GM12878 (cell line): Measurements from ENCODE around the gene KIF26A. TPM values are rescaled to one million over a fixed set of nuclear protein-coding genes. Genes with fewer than 3 reads are reported as not detected.

Source experiments
- BCLAF1 ChIP-seq: fragments of 450-650 bp; IDR thresholded peaks from 2 replicates; pipeline ENCODE4 v1.6.1; 2017; ENCODE audit warnings: antibody characterized with exemption, mild to moderate bottlenecking, moderate library complexity
- EZH2 ChIP-seq: IDR thresholded peaks from 2 replicates; pipeline ENCODE4 v1.6.1; 2012; ENCODE audit warnings: low read depth, mild to moderate bottlenecking, control low read depth, inconsistent platforms, low read length, borderline replicate concordance; ENCODE audit not compliant: control insufficient read depth
- HDGF ChIP-seq: fragments of 450-650 bp; IDR thresholded peaks from 2 replicates; pipeline ENCODE4 v1.6.1; 2016; ENCODE audit warnings: antibody characterized with exemption
- MEF2B ChIP-seq: fragments of 450-650 bp; IDR thresholded peaks from 2 replicates; pipeline ENCODE4 v1.6.1; 2018; ENCODE audit warnings: mild to moderate bottlenecking, moderate library complexity; ENCODE audit not compliant: partially characterized antibody, poor library complexity, severe bottlenecking
- MXI1 ChIP-seq: fragments of 150-350 bp; IDR thresholded peaks from 2 replicates; pipeline ENCODE4 v1.6.1; 2011; ENCODE audit warnings: low read depth, mild to moderate bottlenecking, inconsistent platforms, low read length, improper control_type of control experiment
- NFYB ChIP-seq: IDR thresholded peaks from 2 replicates; pipeline ENCODE4 v1.6.1; 2011; ENCODE audit warnings: low read depth, mild to moderate bottlenecking, low read length, improper control_type of control experiment, moderate library complexity; ENCODE audit not compliant: insufficient read depth
- STAT1 ChIP-seq: fragments of 450-650 bp; conservative IDR thresholded peaks from 2 replicates; pipeline ENCODE4 v1.6.1; 2014; ENCODE audit warnings: antibody characterized with exemption, mild to moderate bottlenecking
- ZSCAN29 ChIP-seq: fragments of 450-650 bp; IDR thresholded peaks from 2 replicates; pipeline ENCODE4 v1.6.1; 2017; ENCODE audit warnings: mild to moderate bottlenecking, moderate library complexity
- ZZZ3 ChIP-seq: IDR thresholded peaks from 2 replicates; pipeline ENCODE4 v1.6.1; 2011; ENCODE audit warnings: low read depth; ENCODE audit not compliant: control insufficient read depth, insufficient read length
- polyA plus RNA-seq, 11 experiments: library from polyadenylated mRNA; depleted of rRNA in 4 of 11; unstranded in 6 of 11; stranded (reverse) in 5 of 11; fragments of >200 nt; fragmentation: Nextera tagmentation in 4 of 11; fragmentation: Illumina TruSeq in 1 of 11; extraction: Ambion mirVana in 4 of 11; extraction: Trizol in 1 of 11; gene quantifications; 1 replicate in 1 of 11; 2 replicates in 10 of 11; pipeline versions ENCODE4 v1.2.1 to v1.2.3, GENCODE V29; 2011 to 2016; ENCODE audit warnings: inconsistent platforms in 2 of 11, missing spikeins in 2 of 11, low read depth in 1 of 11
- total RNA-seq, 4 experiments: library from RNA; depleted of rRNA in 3 of 4; stranded (reverse); fragments of >200 nt in 3 of 4; fragmentation: Illumina TruSeq in 1 of 4; extraction: Trizol in 1 of 4; gene quantifications; 2 replicates each; pipeline versions ENCODE4 v1.2.1 to v1.2.3, GENCODE V29; 2013 to 2021

The KIF26A gene
- total and polyA plus RNA-seq, 10 of the 15 experiments (the other 5 are each of a cell fraction or from before 2014, with no cell fraction given), result 0.05 TPM; not detected in 9

- TF ChIP-seq BCLAF1 (no peak), STAT1 (no peak), MEF2B (no peak), MXI1 (no peak), ZZZ3 (no peak), NFYB (no peak), EZH2 (no peak), HDGF (no peak), ZSCAN29 (no peak)
- TF ChIP-seq, all 136 proteins: peak for 0
Measured at GRCh38 chr14:104094056-104094708, 44.2 kb upstream of the KIF26A start (continued).
